GM18907 (cell line): ENCODE measurements around the gene RBM8A.
"Not testable (repeated sequence)": the region's sequence is repeated elsewhere in the genome, so short reads cannot be mapped to it uniquely, and the experiment has no call there.

Source experiments
- ATAC-seq: cut with Tn5 transposase; IDR thresholded peaks from one replicate; pipeline ENCODE4 v1.9.1; 2021; ENCODE audit warnings: mild to moderate bottlenecking, moderate library complexity; ENCODE audit not compliant: unreplicated experiment

Gene RBM8A

DNA sequence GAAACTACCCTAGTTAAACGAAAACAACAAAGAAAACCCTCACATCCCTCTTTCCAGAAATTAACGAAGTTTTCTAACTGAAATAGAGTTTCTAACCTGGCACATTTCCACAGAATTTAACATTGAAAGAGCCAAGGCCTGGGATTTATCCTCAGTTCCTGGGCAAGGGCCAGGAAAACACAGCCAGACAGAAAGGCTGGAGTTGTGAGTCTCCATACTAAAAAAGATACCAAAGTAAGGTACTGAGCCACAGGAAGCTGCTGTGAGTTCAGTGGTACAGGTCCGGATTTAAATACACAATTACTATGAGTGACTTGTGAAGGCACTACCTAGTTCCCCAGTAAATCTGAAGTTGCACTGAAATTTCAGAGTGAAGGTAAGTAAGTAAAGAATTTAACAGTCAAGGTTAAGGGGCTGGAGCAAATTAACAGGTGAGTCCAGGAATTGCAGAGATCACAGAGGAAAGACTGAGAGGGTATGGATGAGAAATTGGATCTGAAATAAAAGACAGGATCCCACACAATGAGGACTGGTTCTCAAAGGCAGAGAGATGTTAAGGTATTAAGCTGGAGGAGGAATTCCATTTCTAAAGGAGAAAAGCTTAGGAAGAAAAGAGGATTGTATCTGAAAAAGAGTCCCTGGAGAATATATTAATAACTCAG, 29.6 kb upstream of the RBM8A start:
- ATAC-seq: no peak

GRCh38 chr1:145956361-145956760, 29.1 kb upstream of the RBM8A start:
- ATAC-seq: no peak

GRCh38 chr1:145955436-145955835, 28.2 kb upstream of the RBM8A start:
- no peak for ATAC-seq

DNA sequence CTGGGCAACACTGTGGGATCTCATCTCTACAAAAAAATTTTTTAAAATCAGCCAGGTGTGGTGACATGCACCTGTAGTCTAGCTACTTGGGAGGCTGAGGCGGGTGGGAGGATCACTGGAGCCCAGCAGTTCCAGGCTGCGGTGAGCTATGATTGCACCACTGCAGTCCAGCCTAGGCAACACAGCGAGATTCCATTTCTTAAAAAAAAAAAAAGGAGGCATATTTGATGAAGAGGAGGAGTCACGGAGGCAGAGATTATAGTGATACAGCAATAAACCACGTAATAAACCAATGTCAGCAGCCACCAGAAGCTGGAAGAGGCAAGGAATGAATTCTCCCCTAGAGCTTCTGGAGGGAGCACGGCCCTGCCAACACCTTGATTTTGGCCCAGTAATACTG, 26.6 kb upstream of the RBM8A start:
- ATAC-seq: no peak

DNA sequence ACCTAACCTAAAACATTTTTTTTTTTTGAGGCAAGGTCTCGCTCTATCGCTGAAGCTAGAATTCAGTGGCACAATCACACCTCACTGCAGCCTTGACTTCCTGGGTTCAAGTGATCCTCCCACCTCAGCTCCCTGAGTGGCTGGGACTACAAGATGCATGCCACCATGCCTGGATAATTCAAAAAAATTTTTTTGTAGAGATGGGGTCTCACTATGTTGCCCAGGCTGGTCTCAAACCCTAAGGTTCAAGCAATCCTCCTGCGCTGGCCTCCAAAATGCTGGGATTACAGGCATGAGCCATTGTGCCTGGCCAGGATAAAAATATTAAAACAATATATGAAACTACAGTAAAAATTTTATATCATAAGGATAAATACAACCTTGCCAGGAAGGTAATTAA, 25.6 kb upstream of the RBM8A start:
- ATAC-seq: no peak

- no peak for ATAC-seq
Observed at GRCh38 chr1:145951526-145951925, 24.2 kb upstream of the RBM8A start.

GRCh38 chr1:145949219-145949618, 21.9 kb upstream of the RBM8A start:
- no peak for ATAC-seq

- ATAC-seq: no peak
Observed at GRCh38 chr1:145947551-145947950, 20.3 kb upstream of the RBM8A start.

- no peak for ATAC-seq
Observed at GRCh38 chr1:145946477-145946986, 19.2 kb upstream of the RBM8A start.

DNA sequence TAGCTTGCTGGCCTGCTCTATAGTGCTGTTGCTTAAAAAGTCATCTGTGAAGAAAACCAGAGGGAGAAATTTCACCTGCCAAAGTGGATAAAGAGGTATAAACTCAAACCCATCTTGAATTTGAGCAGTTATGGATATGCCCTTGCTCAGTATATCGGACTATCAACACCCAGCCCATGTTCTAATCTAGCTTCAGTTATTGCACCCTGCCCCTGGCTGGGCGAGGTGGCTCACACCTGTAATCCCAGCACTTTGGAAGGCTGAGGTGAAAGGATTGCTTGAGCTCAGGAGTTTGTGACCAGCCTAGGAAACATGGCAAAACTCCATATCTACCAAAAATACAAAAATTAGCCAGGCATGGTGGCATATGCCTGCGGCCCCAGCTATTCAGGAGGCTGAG, 17.2 kb upstream of the RBM8A start:
- no peak for ATAC-seq

DNA sequence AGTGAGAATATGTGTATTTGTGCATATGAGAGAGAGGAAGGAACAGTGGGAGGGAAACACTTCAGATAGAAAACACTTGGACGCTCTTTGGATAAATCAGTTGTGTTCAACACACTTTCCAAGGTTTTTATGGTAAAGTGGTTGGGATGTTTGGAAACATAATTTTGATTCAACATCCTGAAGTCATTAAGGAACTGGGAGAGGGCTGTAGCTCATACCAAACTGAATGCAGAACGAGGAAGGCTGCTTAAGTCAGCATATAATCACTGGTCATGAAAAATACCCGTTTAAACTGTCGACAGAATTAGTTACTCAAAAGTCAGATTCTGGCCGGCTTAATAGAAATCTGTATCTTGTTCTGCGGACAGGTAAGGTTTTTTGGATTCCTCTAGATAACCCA, 15.6 kb upstream of the RBM8A start:
- no peak for ATAC-seq

- ATAC-seq: no peak
Observed at GRCh38 chr1:145942405-145942804, 15.1 kb upstream of the RBM8A start.

DNA sequence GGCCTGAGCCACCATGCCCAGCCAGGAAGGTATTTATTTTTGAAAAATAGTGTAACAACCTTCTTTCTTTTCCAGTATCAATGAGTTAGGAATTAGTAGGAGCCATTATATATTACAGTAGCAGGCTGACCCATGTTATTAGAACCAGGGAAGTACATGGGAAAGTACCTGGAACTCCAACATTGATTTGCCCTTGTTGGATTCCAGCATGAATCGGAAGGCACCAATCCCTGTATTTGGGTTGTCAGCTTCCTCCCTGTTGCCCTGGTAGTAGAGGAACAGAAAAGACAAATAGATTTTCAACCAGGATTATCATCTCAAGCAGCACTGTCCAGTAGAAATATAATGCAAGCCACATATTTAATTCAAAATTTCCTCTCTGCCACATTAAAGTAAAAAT, 10.2 kb upstream of the RBM8A start:
- ATAC-seq: no peak

GRCh38 chr1:145936247-145936646, 9.0 kb upstream of the RBM8A start:
- no peak for ATAC-seq

- no peak for ATAC-seq
Observed at GRCh38 chr1:145935708-145936107, 8.4 kb upstream of the RBM8A start.

- not testable (repeated sequence) for ATAC-seq
Observed at GRCh38 chr1:145932522-145933009, 5.3 kb upstream of the RBM8A start.

GRCh38 chr1:145927916-145928643, 796 bp upstream of the RBM8A start:
- no peak for ATAC-seq

GRCh38 chr1:145926686-145927062, 610 bp downstream of the RBM8A start:
- ATAC-seq: peak; percentile 19

DNA sequence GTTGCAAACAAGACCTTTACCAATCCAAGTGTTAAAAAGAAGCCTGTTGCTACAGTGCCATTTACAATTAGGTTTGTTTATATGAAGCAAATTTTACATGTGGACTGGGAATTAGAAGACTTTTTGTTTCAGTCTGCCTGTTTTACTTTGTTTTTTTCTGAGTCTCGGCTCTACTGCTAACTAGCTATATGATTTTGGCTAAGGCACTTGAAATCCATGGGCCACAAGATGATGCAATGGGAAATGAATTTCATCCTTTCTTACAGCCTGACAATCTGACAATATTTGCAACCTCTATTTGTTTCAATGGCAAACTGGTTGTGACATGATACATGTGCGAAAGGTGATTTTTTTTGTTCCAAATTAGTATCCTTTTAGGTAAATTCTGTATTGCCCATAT, 5.0 kb downstream of the RBM8A start:
- ATAC-seq: no peak

DNA sequence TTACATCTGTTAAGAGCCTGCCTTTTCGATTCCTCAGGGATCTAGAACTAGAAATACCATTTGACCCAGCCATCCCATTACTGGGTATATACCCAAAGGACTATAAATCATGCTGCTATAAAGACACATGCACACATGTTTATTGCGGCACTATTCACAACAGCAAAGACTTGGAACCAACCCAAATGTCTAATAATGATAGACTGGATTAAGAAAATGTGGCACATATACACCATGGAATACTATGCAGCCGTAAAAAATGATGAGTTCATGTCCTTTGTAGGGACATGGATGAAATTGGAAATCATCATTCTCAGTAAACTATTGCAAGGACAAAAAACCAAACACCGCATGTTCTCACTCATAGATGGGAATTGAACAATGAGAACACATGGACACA, 7.0 kb downstream of the RBM8A start:
- ATAC-seq: not testable (repeated sequence)

DNA sequence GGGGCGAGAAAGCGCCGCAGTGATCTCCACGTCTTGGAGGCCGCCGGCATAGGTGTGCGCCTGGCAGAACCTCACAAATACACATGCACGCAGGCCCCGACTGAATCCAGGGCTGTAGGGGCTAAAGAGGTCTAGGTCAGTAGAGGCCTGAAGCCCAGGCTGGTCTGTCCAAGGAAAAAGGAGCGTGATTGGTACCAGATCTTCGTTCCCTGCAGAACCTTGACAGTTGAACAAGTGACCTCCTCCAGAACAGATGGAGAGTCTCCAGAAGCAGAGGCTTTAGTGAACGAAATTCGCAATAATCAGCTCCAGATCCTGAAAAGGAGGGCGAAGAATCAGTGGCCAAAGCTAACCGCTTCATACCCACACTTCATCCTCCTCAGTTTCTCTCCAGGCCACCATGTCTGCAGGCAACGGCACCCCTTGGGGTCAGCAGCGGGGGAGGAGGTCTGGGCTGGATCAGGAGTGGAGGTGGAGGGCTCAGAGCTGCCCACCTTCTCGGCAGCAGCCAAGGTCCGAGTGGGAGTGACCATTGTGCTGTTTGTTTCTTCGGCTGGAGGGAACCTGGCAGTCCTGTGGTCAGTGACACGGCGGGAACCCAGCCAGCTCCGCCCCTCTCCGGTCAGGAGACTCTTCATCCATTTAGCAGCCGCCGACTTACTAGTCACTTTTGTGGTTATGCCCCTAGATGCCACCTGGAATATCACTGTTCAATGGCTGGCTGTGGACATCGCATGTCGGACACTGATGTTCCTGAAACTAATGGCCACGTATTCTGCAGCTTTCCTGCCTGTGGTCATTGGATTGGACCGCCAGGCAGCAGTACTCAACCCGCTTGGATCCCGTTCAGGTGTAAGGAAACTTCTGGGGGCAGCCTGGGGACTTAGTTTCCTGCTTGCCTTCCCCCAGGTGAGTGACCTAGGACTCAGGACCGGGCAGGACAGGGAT, 8.0 kb downstream of the RBM8A start:
- peak; percentile 25 for ATAC-seq
